ENCODE data around the gene RACK1.

GRCh38 chr5:181203093-181203711 lies 40.5 kb downstream of the RACK1 start:
- TF ChIP-seq CTCF (IDR thresholded peaks at IDR 0.05; ENCODE audit: low read depth, low read length, poor library complexity, severe bottlenecking) (no peak), EZH2phosphoT487 (IDR thresholded peaks at IDR 0.05; ENCODE audit: borderline replicate concordance, low read length) (no peak)

All from DOHH2 (cell line).